HUES6 (cell line): ENCODE measurements around the gene POGLUT3.

Experiments used
- H3K27ac ChIP-seq: 2 replicates; pipeline ENCODE4 v1.7.0; 2013; ENCODE audit warnings: low read depth, mild to moderate bottlenecking, low read length, inconsistent platforms
- H3K27me3 ChIP-seq: 2 replicates; pipeline ENCODE4 v1.6.1; 2013; ENCODE audit warnings: low read length; ENCODE audit not compliant: control insufficient read depth, insufficient read depth
- H3K36me3 ChIP-seq: 2 replicates; pipeline ENCODE4 v1.6.1; 2013; ENCODE audit warnings: low read length; ENCODE audit not compliant: control insufficient read depth, insufficient read depth
- H3K4me1 ChIP-seq: 2 replicates; pipeline ENCODE4 v1.6.1; 2013; ENCODE audit warnings: low read length; ENCODE audit not compliant: control insufficient read depth, insufficient read depth
- H3K4me3 ChIP-seq: 2 replicates; pipeline ENCODE4 v1.5.1; 2013; ENCODE audit warnings: low read depth, low read length
- H3K9ac ChIP-seq: one replicate; pipeline ENCODE4 v1.6.1; 2013; ENCODE audit warnings: mild to moderate bottlenecking, low read length
- H3K9me3 ChIP-seq: 2 replicates; pipeline ENCODE4 v1.6.1; 2013; ENCODE audit warnings: low read depth, low read length; ENCODE audit not compliant: control insufficient read depth, insufficient read depth

The POGLUT3 gene

GRCh38 chr11:108474664-108475463 lies 23.3 kb downstream of the POGLUT3 start:
- Histone ChIP-seq H3K9ac (no peak overlapping the region), H3K4me3 (no peak overlapping the region), H3K4me1 (no peaks in the 10 kb centered on the region), H3K27me3 (no peaks in the 10 kb centered on the region), H3K36me3 (peaks cover 11% of the 10 kb centered on the region), H3K27ac (no peak overlapping the region), H3K9me3 (no peaks in the 10 kb centered on the region)

GRCh38 chr11:108472681-108473080 lies 25.5 kb downstream of the POGLUT3 start:
- H3K9me3 ChIP-seq = no peaks in the 10 kb centered on the region
- H3K27ac ChIP-seq = no peak overlapping the region
- H3K9ac ChIP-seq = no peak overlapping the region
- peaks cover 9% of the 10 kb centered on the region for H3K36me3 ChIP-seq
- no peak overlapping the region for H3K4me3 ChIP-seq
- no peaks in the 10 kb centered on the region for H3K27me3 ChIP-seq
- no peaks in the 10 kb centered on the region for H3K4me1 ChIP-seq

- Histone ChIP-seq H3K4me1 (no peaks in the 10 kb centered on the region), H3K9ac (no peak overlapping the region), H3K4me3 (no peak overlapping the region), H3K9me3 (no peaks in the 10 kb centered on the region), H3K27ac (no peak overlapping the region), H3K27me3 (no peaks in the 10 kb centered on the region), H3K36me3 (no peaks in the 10 kb centered on the region)
These were observed 29.7 kb downstream of the POGLUT3 start for GRCh38 chr11:108468478-108468864.

DNA sequence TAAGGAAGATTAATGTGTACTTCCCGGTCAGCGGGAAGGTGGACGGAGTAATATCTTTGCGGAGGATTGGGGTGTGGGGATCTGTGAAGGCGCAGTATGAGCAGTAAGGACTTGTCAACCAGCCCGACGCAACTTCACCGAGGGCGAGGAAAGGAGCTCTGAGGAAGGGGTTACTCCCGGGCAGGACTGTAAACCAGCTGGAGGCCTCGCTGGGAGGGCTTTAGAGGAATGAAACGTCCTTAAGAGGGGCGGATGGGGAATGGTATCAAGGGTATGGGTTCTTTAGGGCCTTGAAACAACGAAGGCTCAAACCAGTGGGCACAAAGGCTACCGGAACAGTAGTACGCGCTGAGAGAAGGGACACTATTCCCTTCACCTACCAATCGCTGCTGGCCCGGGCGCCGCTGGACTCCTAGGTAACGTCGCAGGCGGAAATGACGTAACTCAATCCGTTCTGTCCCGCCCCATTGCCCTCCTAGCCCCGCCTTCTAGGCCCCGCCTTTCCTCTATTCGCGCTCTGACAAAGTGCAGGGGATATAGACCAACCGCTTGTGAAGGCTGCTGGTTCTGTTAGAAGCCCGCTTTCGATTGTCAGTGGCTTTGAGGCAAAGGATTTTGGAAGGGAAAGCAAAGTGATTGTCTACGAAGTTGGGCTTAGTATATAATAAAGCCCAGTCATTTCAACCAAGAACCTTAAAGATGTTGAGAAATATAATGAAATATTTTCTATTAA lies 30.9 kb downstream of the POGLUT3 start, which contains the start of gene C11orf65:
C11orf65 (minus strand) TSS at position 439 of the 733 bp plus-strand sequence. CDS start 5,970 bp downstream, outside the sequence.
- no peaks in the 10 kb centered on the region for H3K9me3 ChIP-seq
- no peaks in the 10 kb centered on the region for H3K36me3 ChIP-seq
- H3K9ac ChIP-seq = peak within 1 kb of the TSS; percentile 92
- H3K27ac ChIP-seq = peak within 1 kb of the TSS; percentile 75; the same call in 1 of the 2 replicates
- no peaks in the 10 kb centered on the region for H3K4me1 ChIP-seq
- no peaks in the 10 kb centered on the region for H3K27me3 ChIP-seq
- peak within 1 kb of the TSS; percentile 80 for H3K4me3 ChIP-seq

DNA sequence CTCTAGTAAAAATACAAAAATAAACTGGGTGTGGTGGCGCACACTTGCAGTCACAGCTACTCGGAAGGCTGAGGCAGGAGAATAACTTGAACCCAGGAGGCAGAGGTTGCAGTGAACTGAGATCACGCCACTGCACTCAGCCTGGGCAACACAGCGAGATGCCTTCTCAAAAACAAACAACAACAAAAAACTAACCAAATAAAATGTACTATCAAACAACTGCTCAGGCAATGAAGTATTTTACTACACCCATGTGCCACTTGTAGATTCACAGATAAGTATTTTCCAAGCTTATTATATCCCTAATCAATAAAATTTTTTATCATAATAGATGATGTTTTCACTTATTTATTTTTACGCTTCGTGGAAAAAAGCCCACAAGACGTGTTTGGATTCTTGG lies 31.8 kb downstream of the POGLUT3 start:
- Histone ChIP-seq H3K9ac (peak overlapping the region; percentile 92), H3K27me3 (no peaks in the 10 kb centered on the region), H3K36me3 (no peaks in the 10 kb centered on the region), H3K4me1 (no peaks in the 10 kb centered on the region), H3K27ac (no peak overlapping the region), H3K4me3 (peak overlapping the region; percentile 80), H3K9me3 (no peaks in the 10 kb centered on the region)

- Histone ChIP-seq H3K27me3 (no peaks in the 10 kb centered on the region), H3K9me3 (peaks cover 7% of the 10 kb centered on the region), H3K36me3 (no peaks in the 10 kb centered on the region), H3K4me1 (no peaks in the 10 kb centered on the region), H3K27ac (no peak overlapping the region), H3K9ac (no peak overlapping the region), H3K4me3 (no peak overlapping the region)
These were observed 44.9 kb downstream of the POGLUT3 start for GRCh38 chr11:108453207-108453835.
